ENCODE data around the gene CYTH4.
"Not testable (repeated sequence)": the region's sequence is repeated elsewhere in the genome, so short reads cannot be mapped to it uniquely, and the experiment has no call there.

CYTH4 gene

GRCh38 chr22:37317698-37318210, 35.4 kb downstream of the CYTH4 start:
- Histone ChIP-seq H3K36me3 (ENCODE audit: control insufficient read depth, insufficient read depth, low read length, severe bottlenecking) (no peaks in the 10 kb centered on the region), H3K27me3 (replicated peaks; ENCODE audit: control insufficient read depth, insufficient read depth, low read length) (peaks cover 31% of the 10 kb centered on the region), H3K9me3 (ENCODE audit: control insufficient read depth, low read length) (no peaks in the 10 kb centered on the region), H3K9ac (ENCODE audit: low read length) (no peak overlapping the region), H3K4me3 (ENCODE audit: low read length) (no peak overlapping the region), H3K4me1 (ENCODE audit: control insufficient read depth, insufficient read depth, low read length) (peaks cover 11% of the 10 kb centered on the region)
- no peak for DNase-seq (ENCODE audit: low read depth)

DNA sequence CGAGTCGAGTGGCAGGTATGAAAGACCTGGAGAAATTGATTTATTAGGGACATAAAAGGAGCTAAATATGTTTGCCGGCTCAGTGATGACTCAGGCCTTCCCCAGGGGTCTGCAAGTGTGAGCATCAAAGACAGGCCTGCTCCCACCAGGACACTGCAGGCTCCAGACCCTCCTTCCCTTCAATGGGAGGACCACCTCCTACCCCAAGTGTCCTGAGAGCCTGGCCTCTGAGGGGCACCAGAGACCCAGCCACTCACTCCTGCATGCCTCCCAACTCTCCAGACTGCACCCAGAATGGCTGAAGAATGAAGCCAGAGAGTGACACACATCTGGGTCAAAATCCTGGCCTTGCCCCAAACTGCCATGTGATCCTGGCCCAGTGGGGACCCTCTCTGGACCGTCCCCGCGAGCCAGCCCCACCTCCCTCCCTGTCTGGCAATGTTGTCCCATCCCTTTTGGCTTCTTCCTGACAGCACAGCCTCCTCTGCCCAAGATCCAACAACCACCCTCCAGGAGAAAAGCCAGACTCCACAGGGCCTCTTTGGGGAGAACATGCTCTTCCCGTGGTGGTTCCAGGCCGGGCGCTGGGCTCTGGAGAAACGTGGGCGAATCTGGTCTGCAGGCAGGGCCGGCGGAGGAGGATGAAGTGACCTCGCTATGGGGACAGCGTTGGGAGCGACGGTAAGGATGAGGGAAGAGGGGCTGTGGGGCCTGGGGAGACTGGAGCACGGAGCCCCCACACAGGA, 36.2 kb downstream of the CYTH4 start:
- DNase-seq (ENCODE audit: low read depth): no peak
- Histone ChIP-seq H3K4me1 (ENCODE audit: control insufficient read depth, insufficient read depth, low read length) (peaks cover 11% of the 10 kb centered on the region), H3K27me3 (replicated peaks; ENCODE audit: control insufficient read depth, insufficient read depth, low read length) (peaks cover 36% of the 10 kb centered on the region), H3K9ac (ENCODE audit: low read length) (no peak overlapping the region), H3K4me3 (ENCODE audit: low read length) (no peak overlapping the region), H3K36me3 (ENCODE audit: control insufficient read depth, insufficient read depth, low read length, severe bottlenecking) (no peaks in the 10 kb centered on the region), H3K9me3 (ENCODE audit: control insufficient read depth, low read length) (no peaks in the 10 kb centered on the region)

DNA sequence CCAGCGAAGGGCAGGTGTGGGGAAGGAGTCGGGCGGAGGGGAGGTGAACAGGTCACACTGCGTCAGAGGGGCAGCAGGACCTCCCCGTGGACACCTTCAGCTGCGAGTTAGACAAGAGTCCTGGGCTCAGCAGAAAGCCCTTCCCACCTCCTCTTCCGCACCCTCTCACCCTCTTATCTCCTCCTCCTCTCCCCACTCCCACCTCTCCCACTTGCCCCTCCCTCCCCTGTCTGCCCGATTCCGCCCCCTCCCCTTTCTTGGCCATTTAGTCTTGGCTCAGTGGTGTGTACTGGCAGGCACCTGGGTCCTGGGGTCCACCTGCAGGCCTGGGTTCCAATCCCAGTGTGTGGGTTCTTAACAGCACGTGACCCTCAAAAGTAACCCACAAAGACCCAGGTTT, 37.2 kb downstream of the CYTH4 start:
- H3K9ac ChIP-seq (ENCODE audit: low read length): no peak overlapping the region
- H3K4me1 ChIP-seq (ENCODE audit: control insufficient read depth, insufficient read depth, low read length): peaks cover 2% of the 10 kb centered on the region
- H3K36me3 ChIP-seq (ENCODE audit: control insufficient read depth, insufficient read depth, low read length, severe bottlenecking): no peaks in the 10 kb centered on the region
- no peak overlapping the region for H3K4me3 ChIP-seq (ENCODE audit: low read length)
- no peak for DNase-seq (ENCODE audit: low read depth)
- no peaks in the 10 kb centered on the region for H3K9me3 ChIP-seq (ENCODE audit: control insufficient read depth, low read length)
- H3K27me3 ChIP-seq (replicated peaks; ENCODE audit: control insufficient read depth, insufficient read depth, low read length): peaks cover 45% of the 10 kb centered on the region

- Histone ChIP-seq H3K9me3 (ENCODE audit: control insufficient read depth, low read length) (no peaks in the 10 kb centered on the region), H3K4me3 (ENCODE audit: low read length) (no peak overlapping the region), H3K36me3 (ENCODE audit: control insufficient read depth, insufficient read depth, low read length, severe bottlenecking) (no peaks in the 10 kb centered on the region), H3K9ac (ENCODE audit: low read length) (no peak overlapping the region), H3K27me3 (replicated peaks; ENCODE audit: control insufficient read depth, insufficient read depth, low read length) (peaks cover 54% of the 10 kb centered on the region), H3K4me1 (ENCODE audit: control insufficient read depth, insufficient read depth, low read length) (no peaks in the 10 kb centered on the region)
- DNase-seq (ENCODE audit: low read depth): peak; percentile 41
These were observed 38.7 kb downstream of the CYTH4 start for GRCh38 chr22:37320726-37321677.

GRCh38 chr22:37324340-37325038, 42.2 kb downstream of the CYTH4 start:
- Histone ChIP-seq H3K4me3 (ENCODE audit: low read length) (no peak overlapping the region), H3K27me3 (replicated peaks; ENCODE audit: control insufficient read depth, insufficient read depth, low read length) (peaks cover 49% of the 10 kb centered on the region)

GRCh38 chr22:37325039-37325395, 42.7 kb downstream of the CYTH4 start:
- Histone ChIP-seq H3K9me3 (ENCODE audit: control insufficient read depth, low read length) (no peaks in the 10 kb centered on the region), H3K27me3 (replicated peaks; ENCODE audit: control insufficient read depth, insufficient read depth, low read length) (peaks cover 46% of the 10 kb centered on the region), H3K4me1 (ENCODE audit: control insufficient read depth, insufficient read depth, low read length) (no peaks in the 10 kb centered on the region), H3K4me3 (ENCODE audit: low read length) (no peak overlapping the region), H3K9ac (ENCODE audit: low read length) (no peak overlapping the region), H3K36me3 (ENCODE audit: control insufficient read depth, insufficient read depth, low read length, severe bottlenecking) (no peaks in the 10 kb centered on the region)
- DNase-seq (ENCODE audit: low read depth): no peak

More at GRCh38 chr22:37324340-37325038, 42.2 kb downstream of the CYTH4 start:
- DNase-seq (ENCODE audit: low read depth): no peak
- H3K4me1 ChIP-seq (ENCODE audit: control insufficient read depth, insufficient read depth, low read length): no peaks in the 10 kb centered on the region
- H3K9ac ChIP-seq (ENCODE audit: low read length): no peak overlapping the region
- no peaks in the 10 kb centered on the region for H3K36me3 ChIP-seq (ENCODE audit: control insufficient read depth, insufficient read depth, low read length, severe bottlenecking)
- H3K9me3 ChIP-seq (ENCODE audit: control insufficient read depth, low read length): no peaks in the 10 kb centered on the region

DNA sequence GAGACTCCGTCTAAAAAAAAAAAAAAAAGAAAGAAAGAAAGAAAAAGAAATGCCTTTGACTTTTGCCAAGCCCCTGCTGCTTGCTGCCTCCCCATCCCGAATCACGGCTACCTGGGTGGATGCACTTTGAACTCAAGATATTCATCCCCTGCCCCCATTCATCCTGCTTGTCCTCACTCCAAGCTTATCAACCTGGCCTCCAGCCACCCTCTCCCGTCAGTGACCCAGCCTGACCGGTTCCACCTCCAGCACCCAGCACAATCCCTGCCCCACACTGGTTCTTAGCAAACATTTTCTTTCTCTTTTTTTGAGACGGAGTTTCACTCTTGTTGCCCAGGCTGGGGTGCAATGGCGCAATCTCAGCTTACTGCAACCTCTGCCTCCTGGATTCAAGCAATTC, 44.4 kb downstream of the CYTH4 start:
- Histone ChIP-seq H3K9me3 (ENCODE audit: control insufficient read depth, low read length) (no peaks in the 10 kb centered on the region), H3K36me3 (ENCODE audit: control insufficient read depth, insufficient read depth, low read length, severe bottlenecking) (no peaks in the 10 kb centered on the region), H3K4me3 (ENCODE audit: low read length) (no peak overlapping the region), H3K27me3 (replicated peaks; ENCODE audit: control insufficient read depth, insufficient read depth, low read length) (peaks cover 42% of the 10 kb centered on the region), H3K9ac (ENCODE audit: low read length) (no peak overlapping the region), H3K4me1 (ENCODE audit: control insufficient read depth, insufficient read depth, low read length) (peaks cover 5% of the 10 kb centered on the region)
- DNase-seq (ENCODE audit: low read depth): no peak

GRCh38 chr22:37328017-37328416, 45.7 kb downstream of the CYTH4 start:
- Histone ChIP-seq H3K36me3 (ENCODE audit: control insufficient read depth, insufficient read depth, low read length, severe bottlenecking) (no peaks in the 10 kb centered on the region), H3K9me3 (ENCODE audit: control insufficient read depth, low read length) (no peaks in the 10 kb centered on the region), H3K4me3 (ENCODE audit: low read length) (no peak overlapping the region), H3K4me1 (ENCODE audit: control insufficient read depth, insufficient read depth, low read length) (peaks cover 5% of the 10 kb centered on the region), H3K9ac (ENCODE audit: low read length) (no peak overlapping the region), H3K27me3 (replicated peaks; ENCODE audit: control insufficient read depth, insufficient read depth, low read length) (peaks cover 47% of the 10 kb centered on the region)
- no peak for DNase-seq (ENCODE audit: low read depth)

DNA sequence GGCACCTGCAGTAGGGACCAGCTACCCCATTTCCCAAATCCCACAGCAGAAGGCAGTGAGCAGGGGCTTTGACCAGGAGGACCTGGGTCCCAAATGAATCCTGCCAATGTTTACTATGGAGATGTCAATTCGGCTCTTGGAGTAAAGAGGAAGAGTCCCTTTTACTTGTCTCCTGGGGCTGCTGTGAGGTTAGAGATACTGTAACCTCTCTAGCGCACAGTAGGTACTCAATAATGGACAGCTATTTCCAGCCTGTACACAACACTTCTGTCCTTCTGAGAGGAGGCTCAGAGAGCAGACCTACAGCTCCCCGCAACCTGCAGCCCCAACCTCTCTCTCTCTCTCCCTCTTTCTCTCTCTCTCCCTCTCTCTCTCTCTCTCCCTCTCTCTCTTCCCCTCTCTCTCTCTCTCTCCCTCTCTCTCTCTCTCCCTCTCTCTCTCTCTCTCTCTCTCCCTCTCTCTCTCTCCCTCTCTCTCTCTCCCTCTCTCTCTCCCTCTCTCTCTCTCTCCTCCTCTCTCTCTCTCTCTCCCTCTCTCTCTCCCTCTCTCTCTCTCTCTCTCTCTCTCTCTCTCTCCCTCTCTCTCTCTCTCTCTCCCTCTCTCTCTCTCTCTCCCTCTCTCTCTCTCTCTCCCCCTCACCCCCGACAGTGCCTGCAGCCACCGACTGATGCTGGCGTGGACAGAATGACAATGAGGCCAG, 46.4 kb downstream of the CYTH4 start:
- not testable (repeated sequence) for DNase-seq (ENCODE audit: low read depth); H3K36me3 ChIP-seq (ENCODE audit: control insufficient read depth, insufficient read depth, low read length, severe bottlenecking); H3K9me3 ChIP-seq (ENCODE audit: control insufficient read depth, low read length); H3K4me3 ChIP-seq (ENCODE audit: low read length); H3K9ac ChIP-seq (ENCODE audit: low read length); H3K4me1 ChIP-seq (ENCODE audit: control insufficient read depth, insufficient read depth, low read length)
- peaks cover 46% of the 10 kb centered on the region for H3K27me3 ChIP-seq (replicated peaks; ENCODE audit: control insufficient read depth, insufficient read depth, low read length)

GRCh38 chr22:37329238-37330140, 47.2 kb downstream of the CYTH4 start:
- H3K9ac ChIP-seq (ENCODE audit: low read length): no peak overlapping the region
- peaks cover 46% of the 10 kb centered on the region for H3K27me3 ChIP-seq (replicated peaks; ENCODE audit: control insufficient read depth, insufficient read depth, low read length)
- no peaks in the 10 kb centered on the region for H3K9me3 ChIP-seq (ENCODE audit: control insufficient read depth, low read length)
- H3K36me3 ChIP-seq (ENCODE audit: control insufficient read depth, insufficient read depth, low read length, severe bottlenecking): no peaks in the 10 kb centered on the region
- no peak for DNase-seq (ENCODE audit: low read depth)
- H3K4me1 ChIP-seq (ENCODE audit: control insufficient read depth, insufficient read depth, low read length): peaks cover 5% of the 10 kb centered on the region
- H3K4me3 ChIP-seq (ENCODE audit: low read length): no peak overlapping the region

Measured in adipocyte (in vitro differentiated cells).